K562 (cell line): ENCODE data around the gene SULT1A1. TPM values are rescaled to one million over a fixed set of nuclear protein-coding genes. Genes with fewer than 3 reads are reported as not detected.

ENCODE experiments used
- ATAC-seq: fragments of 200-7000 bp; cut with Tn5 transposase; 3 replicates; pipeline ENCODE4 v1.9.1; 2020; ENCODE audit warnings: moderate library complexity
- BruUV-seq: library from RNA; stranded (reverse); fragments of 400-500 nt; replicated peaks from 2 replicates; lab custom pipeline; 2021; lab: Mats Ljungman, UMichigan
- CTCF ChIA-PET: fragments of 300-600 bp; formaldehyde crosslinking; extraction: SDS; loops from one replicate; lab custom pipeline; 2021; ENCODE audit warnings: low intra/inter-chr PET ratio; lab: Yijun Ruan, JAX
- POLR2A ChIA-PET: fragments of 300-600, 350-650 bp; sonication (Branson Sonifier 250); formaldehyde crosslinking; extraction: SDS; loops from one replicate; lab custom pipeline; 2021; ENCODE audit warnings: antibody characterized with exemption, inconsistent platforms; lab: Yijun Ruan, JAX
- DNase-seq, 4 experiments: peaks; one replicate each; pipeline versions ENCODE4 v3.0.0 to v3.0.0-alpha.2; 2011 to 2018; ENCODE audit warnings: low spot score in 3 of 4, mixed read lengths in 3 of 4; ENCODE audit errors: extremely low read depth in 1 of 4
- FAIRE-seq: peaks from 2 replicates; lab custom pipeline; 2011; peaks lifted over from hg19 to GRCh38; lab: Jason Lieb, UNC
- H2AFZ ChIP-seq: 2 replicates; pipeline ENCODE4 v1.6.0; 2011; ENCODE audit warnings: low read depth, low read length, control low read depth, inconsistent platforms
- H3K27ac ChIP-seq: fragments of 200-600 bp; 3 replicates; pipeline ENCODE4 v1.8.0; 2011; ENCODE audit warnings: low read depth, mild to moderate bottlenecking, control low read depth, inconsistent platforms, low read length, moderate library complexity, mixed read lengths; ENCODE audit errors: extremely low read depth
- H3K27me3 ChIP-seq, 2 experiments: fragments of 300-600 bp in 1 of 2; 2 replicates in 1 of 2; 3 replicates in 1 of 2; pipeline versions ENCODE4 v1.6.0 to v1.8.0; 2011; ENCODE audit warnings: inconsistent platforms in 2 of 2, low read length in 2 of 2, mild to moderate bottlenecking in 1 of 2, mixed read lengths in 1 of 2, moderate library complexity in 1 of 2; ENCODE audit not compliant: control insufficient read depth in 2 of 2, insufficient read depth in 2 of 2
- H3K36me3 ChIP-seq: fragments of 300-600 bp; 3 replicates; pipeline ENCODE4 v1.8.0; 2011; ENCODE audit warnings: mild to moderate bottlenecking, low read length, inconsistent platforms; ENCODE audit not compliant: control insufficient read depth, insufficient read depth
- H3K4me1 ChIP-seq, 2 experiments: fragments of 200-600 bp in 1 of 2; replicated peaks in 1 of 2; 2 replicates in 1 of 2; 3 replicates in 1 of 2; pipeline versions ENCODE4 v1.5.1 to v1.8.0; 2011; ENCODE audit warnings: inconsistent platforms in 2 of 2, low read length in 2 of 2, mild to moderate bottlenecking in 1 of 2, mixed read lengths in 1 of 2, moderate library complexity in 1 of 2; ENCODE audit not compliant: control insufficient read depth in 2 of 2, insufficient read depth in 2 of 2
- H3K4me2 ChIP-seq: 2 replicates; pipeline ENCODE4 v1.6.1; 2011; ENCODE audit warnings: low read length, control low read depth, inconsistent platforms, mixed read lengths; ENCODE audit not compliant: insufficient read depth
- H3K4me3 ChIP-seq: fragments of 200-600 bp; sonication (generic), shearing (Covaris generic); 2 replicates; pipeline ENCODE4 v1.5.1; 2016; ENCODE audit warnings: control low read depth, inconsistent platforms
- H3K79me2 ChIP-seq: fragments of 200-600 bp; 3 replicates; pipeline ENCODE4 v1.8.0; 2011; ENCODE audit warnings: low read length, inconsistent platforms; ENCODE audit not compliant: control insufficient read depth, insufficient read depth
- H3K9ac ChIP-seq, 2 experiments: 2 replicates each; pipeline versions ENCODE4 v1.6.0 to v1.6.1; 2011; ENCODE audit warnings: low read depth in 2 of 2, low read length in 2 of 2, control low read depth in 1 of 2, inconsistent platforms in 1 of 2, mild to moderate bottlenecking in 1 of 2, mixed read lengths in 1 of 2; ENCODE audit not compliant: insufficient read depth in 1 of 2
- H3K9me1 ChIP-seq: one replicate; pipeline ENCODE4 v1.6.0; 2011; ENCODE audit warnings: inconsistent platforms, mild to moderate bottlenecking, low read length, moderate library complexity; ENCODE audit not compliant: control insufficient read depth, insufficient read depth
- H3K9me3 ChIP-seq: replicated peaks from 2 replicates; pipeline ENCODE4 v1.5.1; 2011; ENCODE audit warnings: low read depth, low read length, inconsistent platforms; ENCODE audit not compliant: control insufficient read depth, insufficient read depth
- H4K20me1 ChIP-seq: replicated peaks from 2 replicates; pipeline ENCODE4 v1.6.1; 2011; ENCODE audit warnings: low read length, inconsistent platforms, mixed read lengths; ENCODE audit not compliant: control insufficient read depth, insufficient read depth
- CBX2 ChIP-seq: fragments of 200-600 bp; sonication (generic); IDR thresholded peaks from one replicate; pipeline ENCODE4 v1.6.1; 2012; ENCODE audit warnings: mild to moderate bottlenecking, low read length, inconsistent platforms; ENCODE audit not compliant: insufficient read depth, poor library complexity, severe bottlenecking
- CREB3L1 ChIP-seq: fragments of 450-650 bp; IDR thresholded peaks from 2 replicates; pipeline ENCODE4 v1.6.1; 2014; ENCODE audit warnings: low read depth, mild to moderate bottlenecking, moderate library complexity, borderline replicate concordance
- DDX20 ChIP-seq: fragments of 450-650 bp; IDR thresholded peaks from 2 replicates; pipeline ENCODE4 v1.6.1; 2016; ENCODE audit warnings: missing genetic modification characterization, low read depth, mild to moderate bottlenecking, missing compliant biosample characterization, moderate library complexity
- DPF2 ChIP-seq: fragments of 450-650 bp; IDR thresholded peaks from 2 replicates; pipeline ENCODE4 v1.6.1; 2016
- EP400 ChIP-seq: fragments of 450-650 bp; IDR thresholded peaks from 2 replicates; pipeline ENCODE4 v1.6.1; 2017; ENCODE audit warnings: antibody characterized with exemption, mild to moderate bottlenecking, moderate library complexity
- EWSR1 ChIP-seq: fragments of 450-650 bp; IDR thresholded peaks from 2 replicates; pipeline ENCODE4 v1.6.1; 2018; ENCODE audit warnings: borderline replicate concordance, mild to moderate bottlenecking, low read depth, moderate library complexity; ENCODE audit not compliant: partially characterized antibody
- FOXK2 ChIP-seq, 2 experiments: fragments of 450-650 bp; IDR thresholded peaks in 1 of 2; conservative IDR thresholded peaks in 1 of 2; 2 replicates each; pipeline ENCODE4 v1.6.1; 2016; ENCODE audit warnings: low read depth in 2 of 2, mild to moderate bottlenecking in 1 of 2
- GABPA ChIP-seq: fragments of 200-800 bp; sonication (Bioruptor generic); conservative IDR thresholded peaks from 2 replicates; pipeline ENCODE4 v1.6.1; 2016; ENCODE audit warnings: low read depth, missing genetic modification characterization, missing compliant biosample characterization
- HMG20A ChIP-seq: fragments of 450-650 bp; formaldehyde crosslinking; conservative IDR thresholded peaks from 2 replicates; pipeline ENCODE4 v1.4.0; 2020; ENCODE audit warnings: mild to moderate bottlenecking, mixed read lengths
- LEF1 ChIP-seq: fragments of 450-650 bp; IDR thresholded peaks from 2 replicates; pipeline ENCODE4 v1.6.1; 2016; ENCODE audit warnings: mild to moderate bottlenecking
- MEF2D ChIP-seq: conservative IDR thresholded peaks from 2 replicates; pipeline ENCODE4 v1.6.1; 2016; ENCODE audit warnings: low read depth, missing genetic modification characterization, missing compliant biosample characterization
- NCOR1 ChIP-seq: fragments of 450-650 bp; IDR thresholded peaks from 2 replicates; pipeline ENCODE4 v1.6.1; 2016; ENCODE audit warnings: mild to moderate bottlenecking, moderate library complexity
- SIX5 ChIP-seq, 2 experiments: IDR thresholded peaks; 2 replicates each; pipeline ENCODE4 v1.6.1; 2011; ENCODE audit warnings: low read length in 2 of 2, borderline replicate concordance in 1 of 2, low read depth in 1 of 2, mild to moderate bottlenecking in 1 of 2, moderate library complexity in 1 of 2; ENCODE audit not compliant: insufficient read depth in 1 of 2
- SLC30A9 ChIP-seq: fragments of 250-450 bp; sonication (Bioruptor Pico); IDR thresholded peaks from 2 replicates; pipeline ENCODE4 v1.8.0; 2022; ENCODE audit warnings: mild to moderate bottlenecking, moderate library complexity
- SMAD1 ChIP-seq: fragments of 150-350 bp; IDR thresholded peaks from 2 replicates; pipeline ENCODE4 v1.6.1; 2014; ENCODE audit warnings: low read length, low read depth; ENCODE audit not compliant: partially characterized antibody
- SUPT5H ChIP-seq: fragments of 450-650 bp; IDR thresholded peaks from 2 replicates; pipeline ENCODE4 v1.6.1; 2016
- TEAD2 ChIP-seq: fragments of 450-650 bp; IDR thresholded peaks from 2 replicates; pipeline ENCODE4 v1.6.1; 2016; ENCODE audit warnings: missing genetic modification characterization, control low read depth, missing compliant biosample characterization
- VEZF1 ChIP-seq: fragments of 200-800 bp; sonication (Bioruptor generic); IDR thresholded peaks from 2 replicates; pipeline ENCODE4 v1.6.1; 2017; ENCODE audit warnings: missing genetic modification characterization, missing compliant biosample characterization
- ZNF766 ChIP-seq: fragments of 200-800 bp; sonication (Bioruptor generic); conservative IDR thresholded peaks from 2 replicates; pipeline ENCODE4 v1.6.1; 2016; ENCODE audit warnings: missing genetic modification characterization, missing compliant biosample characterization
- WGBS: fragments of 100-300 bp; shearing (Covaris generic); methylation state at CpG from one replicate; pipeline ENCODE4 v1.1.6; 2016; ENCODE audit warnings: low coverage, mixed read lengths; ENCODE audit not compliant: insufficient coverage; ENCODE audit errors: missing lambda C conversion rate; 5-methylcytosine and 5-hydroxymethylcytosine counted together
- in situ Hi-C: fragments of 300-500 bp; cut with MboI; formaldehyde crosslinking; loops from 4 replicates; pipeline ENCODE4 v1.15.0; 2018; ENCODE audit warnings: inconsistent platforms, mixed read lengths
- intact Hi-C: fragments of 100-400 bp; cut with micrococcal nuclease; formaldehyde crosslinking; loops from 2 replicates; pipeline ENCODE4 v1.14.2; 2022
- polyA plus RNA-seq, 8 experiments: library from polyadenylated mRNA; depleted of rRNA in 4 of 8; stranded (reverse) in 5 of 8; unstranded in 3 of 8; fragments of >200 nt; fragmentation: Nextera tagmentation in 2 of 8; fragmentation: Illumina TruSeq in 1 of 8; extraction: Ambion mirVana in 2 of 8; extraction: Trizol in 1 of 8; gene quantifications; 2 replicates each; pipeline versions ENCODE4 v1.2.1 to v1.2.3, GENCODE V29; 2011 to 2014; ENCODE audit warnings: inconsistent platforms in 1 of 8, missing spikeins in 1 of 8
- total RNA-seq, 7 experiments: library from RNA; depleted of rRNA in 6 of 7; stranded (reverse); fragments of >200 nt in 6 of 7; fragmentation: Illumina TruSeq in 2 of 7; extraction: Trizol in 2 of 7; gene quantifications; 2 replicates each; pipeline versions ENCODE4 v1.2.1 to v1.2.3, GENCODE V29; 2011 to 2021; ENCODE audit warnings: low replicate concordance in 1 of 7

Gene SULT1A1
- total and polyA plus RNA-seq, 9 of the 15 experiments (the other 6 are each of a cell fraction or from before 2014, with no cell fraction given), result 3.4 to 30.1 (median 16.6) TPM

GRCh38 chr16:28596840-28597691 is 12.8 kb downstream of the SULT1A1 start, which contains the start of gene SULT1A2:
Gene SULT1A2, minus strand, starts transcription at chr16:28597050. Its CDS starts 1,120 bp downstream, at chr16:28595930.
- in situ Hi-C loops, result no loop called here
- Histone ChIP-seq H3K36me3 (no peaks in the 10 kb centered on the region), H3K79me2 (no peaks in the 10 kb centered on the region), H3K9me1 (peaks cover 4% of the 10 kb centered on the region), H2AFZ (peak within 1 kb of the TSS; percentile 87), H4K20me1 (no peaks in the 10 kb centered on the region), H3K9me3 (no peaks in the 10 kb centered on the region), H3K4me2 (peak within 1 kb of the TSS; percentile 62), H3K4me1 (peaks cover 11 to 22% of the 10 kb centered on the region in 2 experiments), H3K27me3 (no peaks in the 10 kb centered on the region), H3K27ac (peak within 1 kb of the TSS; percentile 43), H3K4me3 (no peak within 1 kb of the TSS), H3K9ac (peak within 1 kb of the TSS; percentile 23 to 89; a peak in 3 of 4 replicates)
- intact Hi-C loops, result no loop called here
- ATAC-seq (peak; percentile 87), FAIRE-seq (peak; percentile 82), DNase-seq (peak; percentile 68 to 73 (median 70))
- no TSS peak for BruUV-seq
- ChIA-PET CTCF (no interaction called here), POLR2A (interaction anchor here (0.7 to 1.0 kb wide), 3 partner anchors 9 to 24 kb away, joined by 3 to 4 read pairs (median 4); partner anchors contain the start of gene SULT1A1)
- 22% methylated on average over 7 of the region's 11 CpGs for WGBS
- peak; percentile 57; the same call in 1 of the 2 replicates for TF ChIP-seq DPF2
- no peak for TF ChIP-seq CREB3L1
- TF ChIP-seq DDX20, result no peak
- TF ChIP-seq SUPT5H, result peak; percentile 64
- no peak for TF ChIP-seq SIX5 (IDR thresholded peaks at IDR 0.05; ENCODE audit: borderline replicate concordance in 1 of 2, insufficient read depth in 1 of 2, low read depth in 1 of 2, low read length in 2 of 2)
- 0 out of 2 replicates have a peak, but pooled peaks have one; percentile 32 for TF ChIP-seq EP400
- TF ChIP-seq MEF2D, result 0 out of 2 replicates have a peak, but pooled peaks have one; percentile 36
- peak; percentile 72 for TF ChIP-seq GABPA
- TF ChIP-seq CBX2, result no peak
- TF ChIP-seq SMAD1, result peak; percentile 23
- peak; percentile 22; the same call in 1 of the 2 replicates for TF ChIP-seq NCOR1
- TF ChIP-seq EWSR1, result no peak
- peak; percentile 84 for TF ChIP-seq ZNF766 (CRISPR knock-in tag)
- TF ChIP-seq HMG20A, result no peak
- TF ChIP-seq LEF1, result 0 out of 2 replicates have a peak, but pooled peaks have one; percentile 29
- no peak for TF ChIP-seq SLC30A9 (CRISPR knock-in tag)
- TF ChIP-seq TEAD2, result no peak
- peak; percentile 36 to 37; a peak in 2 of 4 replicates for TF ChIP-seq FOXK2 (conservative IDR thresholded peaks at IDR 0.05 in 1 of 2, IDR thresholded peaks at IDR 0.05 in 1 of 2; ENCODE audit: low read depth in 2 of 2)
- TF ChIP-seq VEZF1, result peak; percentile 72
